ENCODE data around the gene TSEN15.

DNA sequence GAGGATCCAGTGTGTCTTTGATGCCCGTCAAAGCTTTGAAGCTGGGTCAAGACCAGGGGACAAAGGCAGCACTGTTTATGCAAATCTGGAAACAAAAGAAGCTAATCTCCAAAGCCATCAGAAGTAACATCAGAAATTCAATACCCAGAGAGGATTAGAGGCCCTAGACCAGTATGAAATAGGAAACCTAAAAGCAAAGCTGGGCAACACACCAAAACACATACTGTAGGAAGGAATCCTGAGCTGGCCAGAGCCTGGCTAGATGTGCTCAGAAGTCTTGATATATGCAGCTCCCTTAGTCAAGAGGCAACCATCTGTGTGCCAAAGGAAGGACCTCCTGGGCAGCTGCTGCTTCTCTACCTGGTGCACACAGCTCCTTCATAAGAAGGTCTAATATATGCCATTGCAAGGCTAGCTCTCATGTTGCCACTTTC lies 26.3 kb upstream of the TSEN15 start:
- TF ChIP-seq, protein P1, sequence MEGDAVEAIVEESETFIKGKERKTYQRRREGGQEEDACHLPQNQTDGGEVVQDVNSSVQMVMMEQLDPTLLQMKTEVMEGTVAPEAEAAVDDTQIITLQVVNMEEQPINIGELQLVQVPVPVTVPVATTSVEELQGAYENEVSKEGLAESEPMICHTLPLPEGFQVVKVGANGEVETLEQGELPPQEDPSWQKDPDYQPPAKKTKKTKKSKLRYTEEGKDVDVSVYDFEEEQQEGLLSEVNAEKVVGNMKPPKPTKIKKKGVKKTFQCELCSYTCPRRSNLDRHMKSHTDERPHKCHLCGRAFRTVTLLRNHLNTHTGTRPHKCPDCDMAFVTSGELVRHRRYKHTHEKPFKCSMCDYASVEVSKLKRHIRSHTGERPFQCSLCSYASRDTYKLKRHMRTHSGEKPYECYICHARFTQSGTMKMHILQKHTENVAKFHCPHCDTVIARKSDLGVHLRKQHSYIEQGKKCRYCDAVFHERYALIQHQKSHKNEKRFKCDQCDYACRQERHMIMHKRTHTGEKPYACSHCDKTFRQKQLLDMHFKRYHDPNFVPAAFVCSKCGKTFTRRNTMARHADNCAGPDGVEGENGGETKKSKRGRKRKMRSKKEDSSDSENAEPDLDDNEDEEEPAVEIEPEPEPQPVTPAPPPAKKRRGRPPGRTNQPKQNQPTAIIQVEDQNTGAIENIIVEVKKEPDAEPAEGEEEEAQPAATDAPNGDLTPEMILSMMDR (IDR thresholded peaks at IDR 0.05; ENCODE audit: low read depth, low read length, missing input control): no peak
- TF ChIP-seq ATF3 (IDR thresholded peaks at IDR 0.05): no peak

Measured in liver (tissue), 3 donors.